Activated CD4-positive, alpha-beta T cell treated with anti-CD3 and anti-CD28 coated beads, Interleukin-2, amount 10 ng/mL, durations not matched to agents 7 days and 5 days (primary cell): ENCODE results near the gene ACOXL. TPM values are rescaled to one million over a fixed set of nuclear protein-coding genes. Genes with fewer than 3 reads are reported as not detected.

ENCODE experiments used
- CTCF ChIA-PET: fragments of 350-600 bp; sonication (Branson Sonifier 250); formaldehyde crosslinking; loops from one replicate; lab custom pipeline; 2021; ENCODE audit warnings: antibody characterized with exemption; lab: Charles Lee
- POLR2A ChIA-PET: fragments of 350-600 bp; sonication (Branson Sonifier 250); formaldehyde crosslinking; loops from one replicate; lab custom pipeline; 2021; ENCODE audit warnings: antibody characterized with exemption; lab: Charles Lee
- DNase-seq: peaks from one replicate; pipeline ENCODE4 v3.0.0-alpha.2; 2020
- H3K27ac Mint-ChIP-seq: one replicate; pipeline ENCODE4 v1.8.0; 2021; ENCODE audit warnings: mild to moderate bottlenecking, moderate library complexity, mixed read lengths
- H3K27me3 Mint-ChIP-seq: one replicate; pipeline ENCODE4 v1.8.0; 2021; ENCODE audit warnings: mixed read lengths
- H3K36me3 Mint-ChIP-seq: one replicate; pipeline ENCODE4 v1.8.0; 2021; ENCODE audit warnings: low read depth, mixed read lengths
- H3K4me1 Mint-ChIP-seq: one replicate; pipeline ENCODE4 v1.8.0; 2021; ENCODE audit warnings: mixed read lengths
- H3K4me3 Mint-ChIP-seq: one replicate; pipeline ENCODE4 v1.8.0; 2021; ENCODE audit warnings: mild to moderate bottlenecking, moderate library complexity, mixed read lengths
- H3K9me3 Mint-ChIP-seq: one replicate; pipeline ENCODE4 v1.8.0; 2021; ENCODE audit warnings: mixed read lengths
- total RNA-seq, 2 experiments: library from RNA; stranded (reverse); gene quantifications; one replicate each; pipeline ENCODE4 v1.2.3, GENCODE V29; 2021

Gene ACOXL
- total RNA-seq, 2 experiments from 2014 or later, result 0.15 TPM; not detected in 1

GRCh38 chr2:110810404-110810803, 78.0 kb downstream of the ACOXL start:
- Mint-ChIP-seq H3K27me3 (peaks cover 6% of the 10 kb centered on the region), H3K27ac (no peak overlapping the region), H3K36me3 (no peaks in the 10 kb centered on the region), H3K4me3 (no peak overlapping the region), H3K4me1 (peaks cover 3% of the 10 kb centered on the region), H3K9me3 (no peaks in the 10 kb centered on the region)
- no peak for DNase-seq
- ChIA-PET CTCF (no interaction called here), POLR2A (no interaction called here)

GRCh38 chr2:110812726-110813645, 80.6 kb downstream of the ACOXL start:
- POLR2A ChIA-PET, result interaction anchor here (0.5 kb wide), 1 partner anchor 45 kb away, joined by 6 read pairs; no protein-coding TSS in a partner anchor
- Mint-ChIP-seq H3K4me3 (no peak overlapping the region), H3K27me3 (peaks cover 11% of the 10 kb centered on the region), H3K27ac (no peak overlapping the region), H3K4me1 (peaks cover 3% of the 10 kb centered on the region), H3K9me3 (no peaks in the 10 kb centered on the region), H3K36me3 (no peaks in the 10 kb centered on the region)
- DNase-seq, result no peak
- CTCF ChIA-PET, result interaction anchor here (1.1 to 2.4 kb wide), 4 partner anchors 9 to 283 kb away, joined by 3 to 12 read pairs (median 4); no protein-coding TSS in a partner anchor

- Mint-ChIP-seq H3K4me3 (no peak overlapping the region), H3K27ac (no peak overlapping the region), H3K27me3 (peaks cover 12% of the 10 kb centered on the region), H3K4me1 (peaks cover 3% of the 10 kb centered on the region), H3K9me3 (no peaks in the 10 kb centered on the region), H3K36me3 (no peaks in the 10 kb centered on the region)
- ChIA-PET CTCF (no interaction called here), POLR2A (no interaction called here)
- DNase-seq, result no peak
Measured at GRCh38 chr2:110813896-110814295, 81.5 kb downstream of the ACOXL start.

GRCh38 chr2:110815938-110816337, 83.6 kb downstream of the ACOXL start:
- H3K27ac Mint-ChIP-seq, result no peak overlapping the region
- H3K4me1 Mint-ChIP-seq, result peaks cover 4% of the 10 kb centered on the region
- H3K27me3 Mint-ChIP-seq, result peaks cover 21% of the 10 kb centered on the region

GRCh38 chr2:110816404-110817365, 84.3 kb downstream of the ACOXL start:
- no peaks in the 10 kb centered on the region for H3K36me3 Mint-ChIP-seq
- H3K4me3 Mint-ChIP-seq, result no peak overlapping the region
- H3K27ac Mint-ChIP-seq, result no peak overlapping the region
- H3K9me3 Mint-ChIP-seq, result no peaks in the 10 kb centered on the region
- DNase-seq, result no peak
- peaks cover 23% of the 10 kb centered on the region for H3K27me3 Mint-ChIP-seq
- H3K4me1 Mint-ChIP-seq, result peaks cover 4% of the 10 kb centered on the region
- CTCF ChIA-PET, result no interaction called here
- POLR2A ChIA-PET, result no interaction called here

More at GRCh38 chr2:110815938-110816337, 83.6 kb downstream of the ACOXL start:
- Mint-ChIP-seq H3K36me3 (no peaks in the 10 kb centered on the region), H3K9me3 (no peaks in the 10 kb centered on the region), H3K4me3 (no peak overlapping the region)
- ChIA-PET CTCF (no interaction called here), POLR2A (no interaction called here)
- DNase-seq, result no peak

- DNase-seq, result no peak
- CTCF ChIA-PET, result interaction anchor here (1.1 to 1.4 kb wide), 2 partner anchors 10 to 71 kb away, joined by 3 read pairs; no protein-coding TSS in a partner anchor
- POLR2A ChIA-PET, result no interaction called here
- Mint-ChIP-seq H3K27ac (no peak overlapping the region), H3K4me1 (peaks cover 2% of the 10 kb centered on the region), H3K27me3 (peaks cover 27% of the 10 kb centered on the region), H3K9me3 (peaks cover 4% of the 10 kb centered on the region), H3K4me3 (no peak overlapping the region), H3K36me3 (no peaks in the 10 kb centered on the region)
Measured at GRCh38 chr2:110818767-110819481, 86.6 kb downstream of the ACOXL start.

- POLR2A ChIA-PET, result no interaction called here
Measured at GRCh38 chr2:110819711-110820110, 87.3 kb downstream of the ACOXL start.

GRCh38 chr2:110820128-110820527, 87.8 kb downstream of the ACOXL start:
- CTCF ChIA-PET, result interaction anchor here (1.1 to 1.4 kb wide), 2 partner anchors 11 to 72 kb away, joined by 3 read pairs; no protein-coding TSS in a partner anchor

More at GRCh38 chr2:110819711-110820110, 87.3 kb downstream of the ACOXL start:
- H3K4me1 Mint-ChIP-seq, result peaks cover 2% of the 10 kb centered on the region
- H3K27me3 Mint-ChIP-seq, result peaks cover 33% of the 10 kb centered on the region
- DNase-seq, result no peak
- no peaks in the 10 kb centered on the region for H3K36me3 Mint-ChIP-seq
- peaks cover 9% of the 10 kb centered on the region for H3K9me3 Mint-ChIP-seq
- CTCF ChIA-PET, result interaction anchor here (1.1 to 1.4 kb wide), 2 partner anchors 11 to 71 kb away, joined by 3 read pairs; no protein-coding TSS in a partner anchor
- H3K4me3 Mint-ChIP-seq, result no peak overlapping the region
- H3K27ac Mint-ChIP-seq, result no peak overlapping the region

GRCh38 chr2:110823165-110823564, 90.8 kb downstream of the ACOXL start:
- H3K27ac Mint-ChIP-seq, result no peak overlapping the region
- peaks cover 42% of the 10 kb centered on the region for H3K27me3 Mint-ChIP-seq
- CTCF ChIA-PET, result interaction anchor here (1.0 to 2.5 kb wide), 2 partner anchors 11 to 18 kb away, joined by 5 to 12 read pairs; no protein-coding TSS in a partner anchor
- H3K9me3 Mint-ChIP-seq, result peaks cover 13% of the 10 kb centered on the region
- POLR2A ChIA-PET, result no interaction called here
- H3K4me3 Mint-ChIP-seq, result no peak overlapping the region
- no peak for DNase-seq
- H3K36me3 Mint-ChIP-seq, result no peaks in the 10 kb centered on the region
- peaks cover 13% of the 10 kb centered on the region for H3K4me1 Mint-ChIP-seq

More at GRCh38 chr2:110820128-110820527, 87.8 kb downstream of the ACOXL start:
- Mint-ChIP-seq H3K4me1 (peaks cover 2% of the 10 kb centered on the region), H3K9me3 (peaks cover 13% of the 10 kb centered on the region), H3K27me3 (peaks cover 36% of the 10 kb centered on the region), H3K36me3 (no peaks in the 10 kb centered on the region), H3K27ac (no peak overlapping the region), H3K4me3 (no peak overlapping the region)
- DNase-seq, result no peak
- POLR2A ChIA-PET, result no interaction called here

GRCh38 chr2:110827511-110827910, 95.1 kb downstream of the ACOXL start:
- Mint-ChIP-seq H3K4me3 (no peak overlapping the region), H3K27ac (no peak overlapping the region), H3K4me1 (peaks cover 14% of the 10 kb centered on the region), H3K9me3 (peaks cover 13% of the 10 kb centered on the region), H3K36me3 (no peaks in the 10 kb centered on the region), H3K27me3 (peaks cover 38% of the 10 kb centered on the region)
- ChIA-PET POLR2A (interaction anchor here (0.7 kb wide), 1 partner anchor 885 kb away, joined by 3 read pairs; no protein-coding TSS in a partner anchor), CTCF (no interaction called here)
- no peak for DNase-seq

GRCh38 chr2:110828330-110828729, 96.0 kb downstream of the ACOXL start:
- CTCF ChIA-PET, result no interaction called here
- no peak overlapping the region for H3K27ac Mint-ChIP-seq

More at GRCh38 chr2:110828330-110828729, 96.0 kb downstream of the ACOXL start:
- no peak for DNase-seq
- Mint-ChIP-seq H3K4me1 (peaks cover 14% of the 10 kb centered on the region), H3K4me3 (no peak overlapping the region), H3K36me3 (no peaks in the 10 kb centered on the region), H3K27me3 (peaks cover 41% of the 10 kb centered on the region), H3K9me3 (peaks cover 13% of the 10 kb centered on the region)
- POLR2A ChIA-PET, result interaction anchor here (0.7 kb wide), 1 partner anchor 884 kb away, joined by 3 read pairs; no protein-coding TSS in a partner anchor
